ENCODE results near the gene LHFPL6.

DNA sequence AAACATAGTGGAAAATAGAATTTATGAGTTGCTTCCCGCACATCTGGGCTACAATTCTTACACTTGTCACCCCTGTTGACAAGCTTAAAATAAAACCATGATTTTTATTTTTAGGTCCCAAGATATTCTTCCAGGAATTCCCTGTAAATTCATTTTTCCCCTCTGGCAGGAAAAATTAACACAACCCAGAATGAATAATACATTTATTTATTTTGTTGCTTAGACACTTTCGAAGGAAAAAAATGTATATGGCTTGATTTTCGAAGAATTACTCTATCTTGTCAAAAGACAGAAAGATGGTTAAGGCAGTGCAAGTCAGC, 74.4 kb downstream of the LHFPL6 start:
- no peak for TF ChIP-seq RAD21 (conservative IDR thresholded peaks at IDR 0.05 in 1 of 2, IDR thresholded peaks at IDR 0.05 in 1 of 2)
- no peak for TF ChIP-seq POLR2A (IDR thresholded peaks at IDR 0.05; ENCODE audit: low read length)
- TF ChIP-seq, protein P1, sequence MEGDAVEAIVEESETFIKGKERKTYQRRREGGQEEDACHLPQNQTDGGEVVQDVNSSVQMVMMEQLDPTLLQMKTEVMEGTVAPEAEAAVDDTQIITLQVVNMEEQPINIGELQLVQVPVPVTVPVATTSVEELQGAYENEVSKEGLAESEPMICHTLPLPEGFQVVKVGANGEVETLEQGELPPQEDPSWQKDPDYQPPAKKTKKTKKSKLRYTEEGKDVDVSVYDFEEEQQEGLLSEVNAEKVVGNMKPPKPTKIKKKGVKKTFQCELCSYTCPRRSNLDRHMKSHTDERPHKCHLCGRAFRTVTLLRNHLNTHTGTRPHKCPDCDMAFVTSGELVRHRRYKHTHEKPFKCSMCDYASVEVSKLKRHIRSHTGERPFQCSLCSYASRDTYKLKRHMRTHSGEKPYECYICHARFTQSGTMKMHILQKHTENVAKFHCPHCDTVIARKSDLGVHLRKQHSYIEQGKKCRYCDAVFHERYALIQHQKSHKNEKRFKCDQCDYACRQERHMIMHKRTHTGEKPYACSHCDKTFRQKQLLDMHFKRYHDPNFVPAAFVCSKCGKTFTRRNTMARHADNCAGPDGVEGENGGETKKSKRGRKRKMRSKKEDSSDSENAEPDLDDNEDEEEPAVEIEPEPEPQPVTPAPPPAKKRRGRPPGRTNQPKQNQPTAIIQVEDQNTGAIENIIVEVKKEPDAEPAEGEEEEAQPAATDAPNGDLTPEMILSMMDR (IDR thresholded peaks at IDR 0.05): no peak
- TF ChIP-seq, protein P2, sequence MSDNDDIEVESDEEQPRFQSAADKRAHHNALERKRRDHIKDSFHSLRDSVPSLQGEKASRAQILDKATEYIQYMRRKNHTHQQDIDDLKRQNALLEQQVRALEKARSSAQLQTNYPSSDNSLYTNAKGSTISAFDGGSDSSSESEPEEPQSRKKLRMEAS (IDR thresholded peaks at IDR 0.05): no peak
- no peak for TF ChIP-seq CBX2 (IDR thresholded peaks at IDR 0.05; ENCODE audit: borderline replicate concordance, low read depth)
